Kidney epithelial cell (primary cell): Measurements from ENCODE around the gene OSTN. TPM values are rescaled to one million over a fixed set of nuclear protein-coding genes. Genes with fewer than 3 reads are reported as not detected.

Experiments used
- DNase-seq: peaks from one replicate; pipeline ENCODE4 v3.0.0-alpha.2; 2010; ENCODE audit warnings: low read depth
- H3K27me3 ChIP-seq: 2 replicates; pipeline ENCODE4 v1.6.0; 2011; ENCODE audit warnings: low read length; ENCODE audit not compliant: control insufficient read depth, insufficient read depth
- H3K36me3 ChIP-seq: 2 replicates; pipeline ENCODE4 v1.5.1; 2011; ENCODE audit warnings: low read length; ENCODE audit not compliant: control insufficient read depth, insufficient read depth
- H3K4me3 ChIP-seq: 2 replicates; pipeline ENCODE4 v1.5.1; 2011; ENCODE audit warnings: low read depth, mild to moderate bottlenecking, control low read depth, low read length
- total RNA-seq: library from RNA; depleted of rRNA; stranded (reverse); fragments of >200 nt; gene quantifications from 2 replicates; pipeline ENCODE4 v1.2.3, GENCODE V29; 2015
- TF ChIP-seq, protein P1 (sequence below): IDR thresholded peaks from 2 replicates; pipeline ENCODE4 v1.5.1; 2011; ENCODE audit warnings: mild to moderate bottlenecking, moderate library complexity, low read length, control low read depth, inconsistent platforms; ENCODE audit not compliant: insufficient read depth, poor library complexity, severe bottlenecking

Gene OSTN
- total RNA-seq, 1 donor from 2014 or later: 0.04 TPM

DNA sequence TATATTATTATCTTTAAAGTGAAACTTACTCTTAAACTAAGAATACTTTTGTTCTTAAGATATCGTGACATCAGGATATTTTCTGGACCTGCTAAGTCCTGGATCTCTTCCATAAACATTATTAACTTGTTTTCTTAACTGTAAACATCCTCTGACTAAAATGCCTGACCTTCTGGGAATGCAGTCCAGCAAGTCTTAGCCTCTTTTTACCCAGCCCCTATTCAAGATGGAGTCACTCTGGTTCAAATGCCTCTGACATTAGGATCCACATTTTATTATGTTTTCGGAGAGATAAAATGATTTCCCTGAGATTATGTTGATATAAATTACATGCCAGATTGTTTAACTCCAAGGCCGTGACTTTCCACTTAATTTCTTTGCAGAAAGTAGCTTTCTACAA is 37.6 kb downstream of the OSTN start:
- TF ChIP-seq, protein P1, sequence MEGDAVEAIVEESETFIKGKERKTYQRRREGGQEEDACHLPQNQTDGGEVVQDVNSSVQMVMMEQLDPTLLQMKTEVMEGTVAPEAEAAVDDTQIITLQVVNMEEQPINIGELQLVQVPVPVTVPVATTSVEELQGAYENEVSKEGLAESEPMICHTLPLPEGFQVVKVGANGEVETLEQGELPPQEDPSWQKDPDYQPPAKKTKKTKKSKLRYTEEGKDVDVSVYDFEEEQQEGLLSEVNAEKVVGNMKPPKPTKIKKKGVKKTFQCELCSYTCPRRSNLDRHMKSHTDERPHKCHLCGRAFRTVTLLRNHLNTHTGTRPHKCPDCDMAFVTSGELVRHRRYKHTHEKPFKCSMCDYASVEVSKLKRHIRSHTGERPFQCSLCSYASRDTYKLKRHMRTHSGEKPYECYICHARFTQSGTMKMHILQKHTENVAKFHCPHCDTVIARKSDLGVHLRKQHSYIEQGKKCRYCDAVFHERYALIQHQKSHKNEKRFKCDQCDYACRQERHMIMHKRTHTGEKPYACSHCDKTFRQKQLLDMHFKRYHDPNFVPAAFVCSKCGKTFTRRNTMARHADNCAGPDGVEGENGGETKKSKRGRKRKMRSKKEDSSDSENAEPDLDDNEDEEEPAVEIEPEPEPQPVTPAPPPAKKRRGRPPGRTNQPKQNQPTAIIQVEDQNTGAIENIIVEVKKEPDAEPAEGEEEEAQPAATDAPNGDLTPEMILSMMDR: no peak
- no peaks in the 10 kb centered on the region for H3K27me3 ChIP-seq
- no peak for DNase-seq
- H3K36me3 ChIP-seq: no peaks in the 10 kb centered on the region
- no peak overlapping the region for H3K4me3 ChIP-seq

DNA sequence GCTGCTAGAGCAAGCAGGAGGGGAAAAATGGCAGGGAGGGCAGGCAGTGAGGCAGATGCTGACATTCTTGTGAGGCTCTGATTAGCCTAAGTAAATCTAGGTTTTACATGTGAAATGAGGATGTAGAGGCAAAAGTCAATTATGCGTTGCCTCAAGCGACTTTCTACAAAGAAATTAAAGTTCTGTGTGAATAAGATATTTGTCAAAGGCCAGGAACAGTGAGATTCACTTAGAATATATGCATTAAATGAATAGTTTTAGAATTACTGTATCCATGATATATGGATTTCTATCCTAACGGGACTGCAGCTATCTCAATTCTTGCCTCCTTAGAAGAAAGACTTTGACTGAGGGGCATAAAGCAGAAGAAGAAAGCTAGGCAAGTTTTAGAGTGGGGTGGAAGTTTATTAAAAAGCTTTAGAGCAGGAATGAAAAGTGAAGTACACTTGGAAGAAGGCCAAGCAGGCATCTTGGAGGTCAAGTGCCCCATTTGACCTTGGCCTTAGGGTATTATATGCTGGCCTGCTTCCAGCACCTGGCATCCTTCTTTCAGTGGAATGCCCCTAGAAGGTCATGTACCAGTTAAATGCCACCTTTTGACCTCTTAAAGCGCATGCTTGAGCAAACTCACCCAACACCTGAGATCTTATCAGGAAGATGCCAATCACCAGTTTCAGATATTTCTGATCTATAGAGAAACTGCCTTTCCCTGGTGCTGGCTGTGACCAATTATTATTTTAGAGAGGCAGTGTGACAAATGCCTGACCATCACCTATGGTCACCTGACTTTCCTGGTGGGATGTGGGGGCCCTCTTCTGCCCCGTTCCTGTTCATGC is 38.2 kb downstream of the OSTN start:
- H3K4me3 ChIP-seq: no peak overlapping the region
- TF ChIP-seq, protein P1: no peak
- no peak for DNase-seq

DNA sequence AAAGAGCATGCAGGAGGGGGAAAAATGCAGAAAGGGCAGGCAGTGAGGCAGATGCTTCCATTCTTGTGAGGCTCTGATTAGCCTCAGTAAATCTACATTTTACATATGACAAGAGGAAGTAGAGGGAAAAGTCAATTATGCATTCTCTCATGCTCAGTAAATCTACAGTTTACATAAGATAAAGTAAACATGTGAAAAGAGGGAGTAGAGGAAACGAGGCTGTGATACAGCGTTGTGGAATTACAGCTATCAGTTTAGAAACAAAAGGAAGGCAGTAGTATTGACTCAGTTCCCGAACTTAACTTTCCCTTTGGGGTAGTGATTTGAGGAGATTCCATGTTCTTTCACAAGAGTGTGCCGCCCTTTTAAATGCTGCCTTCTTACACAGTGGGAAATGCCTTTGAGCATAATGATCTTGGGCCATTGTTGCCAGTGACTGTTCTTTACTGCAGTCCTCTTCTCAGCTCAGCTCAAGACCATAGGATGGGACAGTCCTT is 39.3 kb downstream of the OSTN start:
- no peaks in the 10 kb centered on the region for H3K27me3 ChIP-seq
- TF ChIP-seq, protein P1: no peak
- no peaks in the 10 kb centered on the region for H3K36me3 ChIP-seq
- no peak overlapping the region for H3K4me3 ChIP-seq
- no peak for DNase-seq

More for the DNA sequence above, 38.2 kb downstream of the OSTN start:
- Histone ChIP-seq H3K27me3 (no peaks in the 10 kb centered on the region), H3K36me3 (no peaks in the 10 kb centered on the region)

DNA sequence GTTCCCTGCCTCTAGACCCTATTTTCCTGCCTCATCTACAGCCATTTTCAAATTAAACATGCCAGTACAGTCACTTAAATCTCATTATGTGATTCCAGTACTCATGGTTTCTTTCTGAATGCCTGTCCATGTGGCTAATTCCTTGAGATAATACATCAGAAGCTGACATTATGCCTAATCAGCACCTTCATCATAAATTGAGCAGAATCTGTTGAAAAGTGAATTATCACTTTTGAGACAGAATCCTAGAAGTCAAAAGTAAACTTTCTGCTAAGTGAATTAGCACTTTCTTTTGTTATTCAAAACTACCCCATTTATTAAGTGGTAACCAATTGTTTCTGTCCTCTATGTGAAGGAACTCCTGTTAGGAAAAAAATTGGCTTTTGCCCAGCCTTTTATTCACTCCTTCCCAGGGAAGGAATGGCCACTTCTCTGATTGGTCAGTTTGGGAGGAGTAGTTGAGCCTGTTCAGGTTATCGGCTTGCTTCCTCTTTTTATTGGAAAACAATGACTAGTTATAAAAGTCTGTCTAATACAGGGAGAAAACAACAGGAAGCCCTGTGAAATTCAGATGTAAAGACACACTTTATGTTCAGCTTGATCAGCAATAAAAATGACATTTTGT is 40.5 kb downstream of the OSTN start:
- no peak for DNase-seq
- H3K4me3 ChIP-seq: no peak overlapping the region
- TF ChIP-seq, protein P1: no peak
- H3K36me3 ChIP-seq: no peaks in the 10 kb centered on the region
- H3K27me3 ChIP-seq: no peaks in the 10 kb centered on the region

DNA sequence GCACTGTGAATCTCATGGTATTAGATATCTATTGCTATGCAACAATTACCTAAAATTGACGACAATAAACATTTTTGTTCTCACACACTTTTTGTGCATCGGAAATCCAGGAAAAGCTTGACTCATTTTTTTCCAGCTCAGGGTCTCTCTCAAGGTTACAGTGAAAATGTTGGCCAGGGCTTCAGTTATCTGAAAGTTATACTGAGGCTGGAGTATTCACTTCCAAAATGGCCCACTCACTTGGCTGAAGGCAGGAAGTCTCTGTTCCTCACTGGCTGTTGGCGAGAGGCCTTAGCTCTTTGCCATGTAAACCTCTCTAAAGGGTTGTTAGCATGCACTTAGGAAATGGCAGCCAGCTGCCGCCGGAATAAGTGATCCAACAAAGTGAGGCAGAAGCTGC is 41.4 kb downstream of the OSTN start:
- Histone ChIP-seq H3K27me3 (no peaks in the 10 kb centered on the region), H3K4me3 (no peak overlapping the region), H3K36me3 (no peaks in the 10 kb centered on the region)
- TF ChIP-seq, protein P1: no peak
- no peak for DNase-seq
